GM12864 (cell line): ENCODE data around the gene KRTAP12-4.
"Not testable (repeated sequence)": the region's sequence is repeated elsewhere in the genome, so short reads cannot be mapped to it uniquely, and the experiment has no call there.

Experiments used
- DNase-seq: peaks from one replicate; pipeline ENCODE4 v3.0.0-alpha.2; 2011; ENCODE audit warnings: low read depth
- H3K4me3 ChIP-seq: 2 replicates; pipeline ENCODE4 v1.5.1; 2011; ENCODE audit warnings: mild to moderate bottlenecking, low read depth, low read length, control low read depth
- TF ChIP-seq, protein P1 (sequence below): IDR thresholded peaks from 2 replicates; pipeline ENCODE4 v1.5.1; 2011; ENCODE audit warnings: low read depth, mild to moderate bottlenecking, moderate library complexity, low read length, control low read depth, inconsistent platforms; ENCODE audit errors: missing control alignments

KRTAP12-4 gene

GRCh38 chr21:44700101-44701022 is 45.9 kb upstream of the KRTAP12-4 start:
- H3K4me3 ChIP-seq: no peak overlapping the region
- TF ChIP-seq, protein P1, sequence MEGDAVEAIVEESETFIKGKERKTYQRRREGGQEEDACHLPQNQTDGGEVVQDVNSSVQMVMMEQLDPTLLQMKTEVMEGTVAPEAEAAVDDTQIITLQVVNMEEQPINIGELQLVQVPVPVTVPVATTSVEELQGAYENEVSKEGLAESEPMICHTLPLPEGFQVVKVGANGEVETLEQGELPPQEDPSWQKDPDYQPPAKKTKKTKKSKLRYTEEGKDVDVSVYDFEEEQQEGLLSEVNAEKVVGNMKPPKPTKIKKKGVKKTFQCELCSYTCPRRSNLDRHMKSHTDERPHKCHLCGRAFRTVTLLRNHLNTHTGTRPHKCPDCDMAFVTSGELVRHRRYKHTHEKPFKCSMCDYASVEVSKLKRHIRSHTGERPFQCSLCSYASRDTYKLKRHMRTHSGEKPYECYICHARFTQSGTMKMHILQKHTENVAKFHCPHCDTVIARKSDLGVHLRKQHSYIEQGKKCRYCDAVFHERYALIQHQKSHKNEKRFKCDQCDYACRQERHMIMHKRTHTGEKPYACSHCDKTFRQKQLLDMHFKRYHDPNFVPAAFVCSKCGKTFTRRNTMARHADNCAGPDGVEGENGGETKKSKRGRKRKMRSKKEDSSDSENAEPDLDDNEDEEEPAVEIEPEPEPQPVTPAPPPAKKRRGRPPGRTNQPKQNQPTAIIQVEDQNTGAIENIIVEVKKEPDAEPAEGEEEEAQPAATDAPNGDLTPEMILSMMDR: no peak
- no peak for DNase-seq

GRCh38 chr21:44699502-44700001 is 45.1 kb upstream of the KRTAP12-4 start:
- DNase-seq: no peak
- TF ChIP-seq, protein P1: no peak
- H3K4me3 ChIP-seq: no peak overlapping the region

GRCh38 chr21:44697811-44698734 is 43.6 kb upstream of the KRTAP12-4 start:
- TF ChIP-seq, protein P1: no peak
- no peak overlapping the region for H3K4me3 ChIP-seq
- no peak for DNase-seq

DNA sequence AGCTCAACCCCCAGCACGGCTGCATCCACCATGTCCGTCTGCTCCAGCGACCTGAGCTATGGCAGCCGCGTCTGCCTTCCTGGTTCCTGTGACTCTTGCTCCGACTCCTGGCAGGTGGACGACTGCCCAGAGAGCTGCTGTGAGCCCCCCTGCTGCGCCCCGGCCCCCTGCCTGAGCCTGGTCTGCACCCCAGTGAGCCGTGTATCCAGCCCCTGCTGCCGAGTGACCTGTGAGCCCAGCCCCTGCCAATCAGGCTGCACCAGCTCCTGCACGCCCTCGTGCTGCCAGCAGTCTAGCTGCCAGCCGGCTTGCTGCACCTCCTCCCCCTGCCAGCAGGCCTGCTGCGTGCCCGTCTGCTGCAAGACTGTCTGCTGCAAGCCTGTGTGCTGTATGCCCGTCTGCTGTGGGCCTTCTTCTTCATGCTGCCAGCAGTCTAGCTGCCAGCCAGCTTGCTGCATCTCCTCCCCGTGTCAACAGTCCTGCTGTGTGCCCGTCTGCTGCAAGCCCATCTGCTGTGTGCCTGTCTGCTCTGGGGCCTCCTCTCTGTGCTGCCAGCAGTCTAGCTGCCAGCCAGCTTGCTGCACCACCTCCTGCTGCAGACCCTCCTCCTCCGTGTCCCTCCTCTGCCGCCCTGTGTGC is 42.8 kb upstream of the KRTAP12-4 start, which contains the start of gene KRTAP10-12:
KRTAP10-12 (plus strand) TSS at position 1 of the 639 bp plus-strand sequence; CDS start at position 31, 30 bp downstream.
- not testable (repeated sequence) for H3K4me3 ChIP-seq

DNA sequence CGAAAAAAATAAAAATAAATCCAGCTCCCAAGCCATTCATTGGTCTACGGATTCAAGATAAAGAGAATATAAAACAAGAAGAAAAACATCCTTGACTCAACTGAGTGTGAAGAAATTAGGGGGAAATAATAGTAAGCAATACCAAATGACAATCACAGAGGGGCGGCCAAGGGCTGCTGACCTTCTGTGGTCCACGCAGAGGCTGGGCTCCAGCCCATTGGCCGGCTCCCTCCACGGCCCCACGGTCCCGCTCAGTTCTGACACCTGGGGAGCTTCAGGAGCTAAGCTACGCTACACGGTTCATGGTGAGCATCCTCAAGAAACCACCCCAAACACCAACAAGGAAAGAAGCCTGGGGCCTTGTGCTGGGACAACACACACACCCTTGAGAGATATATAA is 42.1 kb upstream of the KRTAP12-4 start:
- no peak overlapping the region for H3K4me3 ChIP-seq
- no peak for DNase-seq
- TF ChIP-seq, protein P1: no peak

More for the DNA sequence above, 42.8 kb upstream of the KRTAP12-4 start, which contains the start of gene KRTAP10-12:
- DNase-seq: not testable (repeated sequence)

- DNase-seq: no peak
- TF ChIP-seq, protein P1: no peak
- no peak overlapping the region for H3K4me3 ChIP-seq
These were observed 41.2 kb upstream of the KRTAP12-4 start for GRCh38 chr21:44695641-44696040.

DNA sequence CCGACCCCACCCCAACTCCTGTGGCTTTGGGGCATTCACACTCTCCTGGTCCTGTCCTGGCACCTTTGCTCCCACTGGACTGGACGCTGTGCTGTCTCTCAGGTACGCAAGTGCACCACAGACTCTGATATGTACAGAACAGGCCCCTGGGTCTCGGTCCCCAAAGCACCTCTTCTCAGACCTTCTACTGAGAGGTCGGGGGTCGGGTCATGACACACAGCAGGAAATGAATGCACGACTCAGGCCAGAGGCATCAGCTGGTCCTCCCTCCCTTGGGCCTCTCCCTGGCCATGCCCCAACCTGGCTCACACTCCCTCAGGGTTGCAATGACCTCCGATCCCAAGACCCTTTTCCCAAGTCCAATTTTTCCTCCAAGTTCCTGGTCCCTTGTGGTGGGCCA is 40.7 kb upstream of the KRTAP12-4 start:
- no peak overlapping the region for H3K4me3 ChIP-seq
- TF ChIP-seq, protein P1: no peak
- no peak for DNase-seq
